Muscle of leg (tissue), 11 donors: ENCODE results near the gene ADCY2. TPM values are rescaled to one million over a fixed set of nuclear protein-coding genes. Genes with fewer than 3 reads are reported as not detected.

Source experiments
- DNase-seq: peaks from one replicate; pipeline ENCODE4 v3.0.0; 2013
- H3K27ac ChIP-seq: one replicate; pipeline ENCODE4 v1.5.1; 2013; ENCODE audit warnings: mild to moderate bottlenecking, low read length, control low read depth
- H3K27me3 ChIP-seq: one replicate; pipeline ENCODE4 v1.6.1; 2013; ENCODE audit warnings: low read length; ENCODE audit not compliant: control insufficient read depth, insufficient read depth
- H3K36me3 ChIP-seq: one replicate; pipeline ENCODE4 v1.6.1; 2013; ENCODE audit warnings: low read length; ENCODE audit not compliant: control insufficient read depth, insufficient read depth
- H3K4me1 ChIP-seq: one replicate; pipeline ENCODE4 v1.6.1; 2013; ENCODE audit warnings: low read length; ENCODE audit not compliant: control insufficient read depth, insufficient read depth
- H3K4me3 ChIP-seq: one replicate; pipeline ENCODE4 v1.5.1; 2013; ENCODE audit warnings: low read length, control low read depth
- H3K9me3 ChIP-seq: replicated peaks from 2 replicates; pipeline ENCODE4 v1.6.1; 2013; ENCODE audit warnings: low read depth, low read length; ENCODE audit not compliant: control insufficient read depth
- WGBS: methylation state at CpG from one replicate; pipeline ENCODE4 v1.1.5; 2013; ENCODE audit warnings: missing lambda C conversion rate; ENCODE audit not compliant: insufficient coverage; 5-methylcytosine and 5-hydroxymethylcytosine counted together
- polyA plus RNA-seq, 8 donors: library from polyadenylated mRNA; unstranded; fragments of 120-200 nt; gene quantifications; one replicate each; pipeline versions ENCODE4 v1.2.1 to v1.2.3, GENCODE V29; 2013; ENCODE audit warnings: inconsistent platforms in 1 of 8, low replicate concordance in 1 of 8; ENCODE audit not compliant: insufficient read length in 8 of 8, insufficient read depth in 1 of 8
- total RNA-seq: library from RNA; stranded (reverse); fragments of 120-200 nt; gene quantifications from one replicate; pipeline ENCODE4 v1.2.4, GENCODE V29; 2013

Gene ADCY2
- total and polyA plus RNA-seq, 9 donors: 17.5 to 45.9 (median 30.0) TPM

GRCh38 chr5:7464182-7464581 is 68.2 kb downstream of the ADCY2 start:
- H3K36me3 ChIP-seq: no peaks in the 10 kb centered on the region
- DNase-seq: peak; percentile 5
- H3K27me3 ChIP-seq: no peaks in the 10 kb centered on the region
- no peaks in the 10 kb centered on the region for H3K9me3 ChIP-seq
- H3K27ac ChIP-seq: no peak overlapping the region
- no peak overlapping the region for H3K4me3 ChIP-seq
- H3K4me1 ChIP-seq: no peaks in the 10 kb centered on the region
- WGBS: 60% methylated on average over 1 of the region's 3 CpGs

GRCh38 chr5:7467179-7467578 is 71.2 kb downstream of the ADCY2 start:
- WGBS: 78% methylated on average over 7 of the region's 7 CpGs
- H3K9me3 ChIP-seq: peaks cover 3% of the 10 kb centered on the region
- no peaks in the 10 kb centered on the region for H3K36me3 ChIP-seq
- H3K4me1 ChIP-seq: no peaks in the 10 kb centered on the region
- DNase-seq: no peak
- no peak overlapping the region for H3K27ac ChIP-seq
- H3K27me3 ChIP-seq: no peaks in the 10 kb centered on the region
- H3K4me3 ChIP-seq: no peak overlapping the region

GRCh38 chr5:7468742-7469141 is 72.8 kb downstream of the ADCY2 start:
- H3K9me3 ChIP-seq: peaks cover 11% of the 10 kb centered on the region
- WGBS: no CpG with 5 or more reads among the region's 2 CpGs
- no peaks in the 10 kb centered on the region for H3K27me3 ChIP-seq
- H3K27ac ChIP-seq: no peak overlapping the region
- no peaks in the 10 kb centered on the region for H3K4me1 ChIP-seq
- no peak overlapping the region for H3K4me3 ChIP-seq
- no peaks in the 10 kb centered on the region for H3K36me3 ChIP-seq
- DNase-seq: no peak

- Histone ChIP-seq H3K27ac (no peak overlapping the region), H3K27me3 (no peaks in the 10 kb centered on the region), H3K4me1 (no peaks in the 10 kb centered on the region), H3K9me3 (peaks cover 11% of the 10 kb centered on the region), H3K4me3 (no peak overlapping the region), H3K36me3 (no peaks in the 10 kb centered on the region)
- no CpG with 5 or more reads among the region's 1 CpG for WGBS
- no peak for DNase-seq
These were observed 75.8 kb downstream of the ADCY2 start for GRCh38 chr5:7471710-7472109.

- H3K36me3 ChIP-seq: no peaks in the 10 kb centered on the region
- H3K27ac ChIP-seq: no peak overlapping the region
- H3K4me3 ChIP-seq: no peak overlapping the region
- no peak for DNase-seq
- peaks cover 11% of the 10 kb centered on the region for H3K9me3 ChIP-seq
- WGBS: 100% methylated on average over 1 of the region's 2 CpGs
- H3K27me3 ChIP-seq: no peaks in the 10 kb centered on the region
- no peaks in the 10 kb centered on the region for H3K4me1 ChIP-seq
These were observed 77.2 kb downstream of the ADCY2 start for GRCh38 chr5:7473115-7473514.

- no peaks in the 10 kb centered on the region for H3K36me3 ChIP-seq
- no peaks in the 10 kb centered on the region for H3K27me3 ChIP-seq
- no peak overlapping the region for H3K4me3 ChIP-seq
- 13% methylated on average over 1 of the region's 1 CpG for WGBS
- H3K4me1 ChIP-seq: no peaks in the 10 kb centered on the region
- no peak for DNase-seq
- no peak overlapping the region for H3K27ac ChIP-seq
- peaks cover 11% of the 10 kb centered on the region for H3K9me3 ChIP-seq
These were observed 77.8 kb downstream of the ADCY2 start for GRCh38 chr5:7473668-7474215.

GRCh38 chr5:7474821-7475403 is 79.0 kb downstream of the ADCY2 start:
- Histone ChIP-seq H3K36me3 (no peaks in the 10 kb centered on the region), H3K27ac (no peak overlapping the region), H3K4me1 (no peaks in the 10 kb centered on the region), H3K9me3 (peaks cover 11% of the 10 kb centered on the region), H3K27me3 (no peaks in the 10 kb centered on the region), H3K4me3 (no peak overlapping the region)
- WGBS: 91% methylated on average over 10 of the region's 12 CpGs
- DNase-seq: no peak

- no peak for DNase-seq
- WGBS: no CpG with 5 or more reads among the region's 1 CpG
- no peak overlapping the region for H3K27ac ChIP-seq
- no peak overlapping the region for H3K4me3 ChIP-seq
- no peaks in the 10 kb centered on the region for H3K4me1 ChIP-seq
- H3K36me3 ChIP-seq: no peaks in the 10 kb centered on the region
- peaks cover under 1% of the 10 kb centered on the region for H3K9me3 ChIP-seq
- H3K27me3 ChIP-seq: no peaks in the 10 kb centered on the region
These were observed 82.5 kb downstream of the ADCY2 start for GRCh38 chr5:7478459-7478858.

- H3K9me3 ChIP-seq: no peaks in the 10 kb centered on the region
- H3K4me1 ChIP-seq: no peaks in the 10 kb centered on the region
- H3K36me3 ChIP-seq: no peaks in the 10 kb centered on the region
- 69% methylated on average over 4 of the region's 7 CpGs for WGBS
- H3K27me3 ChIP-seq: no peaks in the 10 kb centered on the region
- no peak for DNase-seq
- H3K4me3 ChIP-seq: no peak overlapping the region
- no peak overlapping the region for H3K27ac ChIP-seq
These were observed 92.8 kb downstream of the ADCY2 start for GRCh38 chr5:7488734-7489133.

GRCh38 chr5:7492371-7492770 is 96.4 kb downstream of the ADCY2 start:
- Histone ChIP-seq H3K4me3 (no peak overlapping the region), H3K36me3 (no peaks in the 10 kb centered on the region), H3K9me3 (no peaks in the 10 kb centered on the region), H3K4me1 (no peaks in the 10 kb centered on the region), H3K27me3 (no peaks in the 10 kb centered on the region), H3K27ac (no peak overlapping the region)
- WGBS: 66% methylated on average over 4 of the region's 4 CpGs
- no peak for DNase-seq

GRCh38 chr5:7493081-7493480 is 97.1 kb downstream of the ADCY2 start:
- H3K27ac ChIP-seq: no peak overlapping the region
- H3K9me3 ChIP-seq: no peaks in the 10 kb centered on the region
- H3K36me3 ChIP-seq: no peaks in the 10 kb centered on the region
- H3K4me1 ChIP-seq: no peaks in the 10 kb centered on the region
- H3K27me3 ChIP-seq: no peaks in the 10 kb centered on the region
- no peak overlapping the region for H3K4me3 ChIP-seq
- 100% methylated on average over 1 of the region's 1 CpG for WGBS
- no peak for DNase-seq
